Panc1 (cell line): ENCODE measurements around the gene GFPT1.
"Not testable (repeated sequence)": the region's sequence is repeated elsewhere in the genome, so short reads cannot be mapped to it uniquely, and the experiment has no call there.

Experiments
- CTCF ChIP-seq: fragments of 450-650 bp; IDR thresholded peaks from 2 replicates; pipeline ENCODE4 v1.5.1; 2017; ENCODE audit warnings: mild to moderate bottlenecking
- POLR2AphosphoS5 ChIP-seq: IDR thresholded peaks from 2 replicates; pipeline ENCODE4 v1.6.1; 2012; ENCODE audit warnings: mild to moderate bottlenecking, low read depth, low read length, moderate library complexity
- REST ChIP-seq, 2 experiments: IDR thresholded peaks; 2 replicates each; pipeline ENCODE4 v1.6.1; 2011 to 2012; ENCODE audit warnings: low read depth in 2 of 2, control low read depth in 1 of 2, low read length in 1 of 2, mild to moderate bottlenecking in 1 of 2, moderate library complexity in 1 of 2; ENCODE audit not compliant: insufficient read depth in 1 of 2
- SIN3A ChIP-seq: IDR thresholded peaks from 2 replicates; pipeline ENCODE4 v1.6.1; 2012; ENCODE audit warnings: low read depth, mild to moderate bottlenecking, low read length, moderate library complexity, borderline replicate concordance; ENCODE audit not compliant: insufficient read depth

GRCh38 chr2:69354976-69355375 is 32.1 kb downstream of the GFPT1 start:
- TF ChIP-seq CTCF; SIN3A; POLR2AphosphoS5; REST (IDR thresholded peaks at IDR 0.05; ENCODE audit: insufficient read depth in 1 of 2, low read depth in 2 of 2, low read length in 1 of 2): not testable (repeated sequence)
